Uterus (tissue), 2 donors: Measurements from ENCODE around the gene OR9Q1.

Source experiments
- POLR2A ChIP-seq, 2 donors: fragments of 450-650 bp; IDR thresholded peaks; one replicate each; pipeline ENCODE4 v1.6.1; 2016; ENCODE audit warnings: antibody characterized with exemption in 2 of 2, mild to moderate bottlenecking in 1 of 2, moderate library complexity in 1 of 2
- TF ChIP-seq, protein P1 (sequence below), 4 experiments: fragments of 200-600 bp in 2 of 4; fragments of 450-650 bp in 2 of 4; sonication (generic) in 2 of 4; IDR thresholded peaks; one replicate each; pipeline ENCODE4 v1.5.1; 2016 to 2019; ENCODE audit warnings: antibody characterized with exemption in 4 of 4, mild to moderate bottlenecking in 2 of 4, moderate library complexity in 1 of 4

DNA sequence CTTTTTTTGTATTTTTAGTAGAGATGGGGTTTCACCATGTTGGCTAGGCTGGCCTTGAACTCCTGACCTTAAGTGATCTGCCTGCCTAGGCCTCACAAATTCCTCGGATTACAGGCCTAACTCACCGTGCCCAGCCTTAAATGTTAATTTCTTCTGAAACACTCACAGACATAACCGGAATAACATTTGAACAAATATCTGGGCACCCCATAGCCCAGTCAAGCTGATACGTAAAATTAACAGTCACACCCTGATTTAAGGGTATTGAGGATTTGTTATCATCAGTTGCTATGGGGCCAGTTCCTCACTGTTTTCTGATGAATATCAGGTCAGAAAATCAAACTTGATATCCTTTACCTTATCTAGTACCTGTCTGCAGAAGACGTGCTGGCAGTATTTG lies 23.0 kb upstream of the OR9Q1 start:
- TF ChIP-seq, protein P1, sequence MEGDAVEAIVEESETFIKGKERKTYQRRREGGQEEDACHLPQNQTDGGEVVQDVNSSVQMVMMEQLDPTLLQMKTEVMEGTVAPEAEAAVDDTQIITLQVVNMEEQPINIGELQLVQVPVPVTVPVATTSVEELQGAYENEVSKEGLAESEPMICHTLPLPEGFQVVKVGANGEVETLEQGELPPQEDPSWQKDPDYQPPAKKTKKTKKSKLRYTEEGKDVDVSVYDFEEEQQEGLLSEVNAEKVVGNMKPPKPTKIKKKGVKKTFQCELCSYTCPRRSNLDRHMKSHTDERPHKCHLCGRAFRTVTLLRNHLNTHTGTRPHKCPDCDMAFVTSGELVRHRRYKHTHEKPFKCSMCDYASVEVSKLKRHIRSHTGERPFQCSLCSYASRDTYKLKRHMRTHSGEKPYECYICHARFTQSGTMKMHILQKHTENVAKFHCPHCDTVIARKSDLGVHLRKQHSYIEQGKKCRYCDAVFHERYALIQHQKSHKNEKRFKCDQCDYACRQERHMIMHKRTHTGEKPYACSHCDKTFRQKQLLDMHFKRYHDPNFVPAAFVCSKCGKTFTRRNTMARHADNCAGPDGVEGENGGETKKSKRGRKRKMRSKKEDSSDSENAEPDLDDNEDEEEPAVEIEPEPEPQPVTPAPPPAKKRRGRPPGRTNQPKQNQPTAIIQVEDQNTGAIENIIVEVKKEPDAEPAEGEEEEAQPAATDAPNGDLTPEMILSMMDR (IDR thresholded peaks at IDR 0.05) = no peak
- no peak for TF ChIP-seq POLR2A (IDR thresholded peaks at IDR 0.05)
